HFF-Myc (cell line): ENCODE data around the gene ZSCAN9.

ENCODE experiments used
- DNase-seq: peaks from one replicate; pipeline ENCODE4 v3.0.0-alpha.2; 2011; ENCODE audit warnings: low read depth; ENCODE audit errors: extremely low read depth
- H3K4me3 ChIP-seq: replicated peaks from 2 replicates; pipeline ENCODE4 v1.5.1; 2011; ENCODE audit warnings: low read depth, mild to moderate bottlenecking, control low read depth, low read length
- TF ChIP-seq, protein P1 (sequence below): IDR thresholded peaks from 2 replicates; pipeline ENCODE4 v1.5.1; 2012; ENCODE audit warnings: mild to moderate bottlenecking, low read depth, low read length, control low read depth; ENCODE audit errors: missing control alignments

Gene ZSCAN9

DNA sequence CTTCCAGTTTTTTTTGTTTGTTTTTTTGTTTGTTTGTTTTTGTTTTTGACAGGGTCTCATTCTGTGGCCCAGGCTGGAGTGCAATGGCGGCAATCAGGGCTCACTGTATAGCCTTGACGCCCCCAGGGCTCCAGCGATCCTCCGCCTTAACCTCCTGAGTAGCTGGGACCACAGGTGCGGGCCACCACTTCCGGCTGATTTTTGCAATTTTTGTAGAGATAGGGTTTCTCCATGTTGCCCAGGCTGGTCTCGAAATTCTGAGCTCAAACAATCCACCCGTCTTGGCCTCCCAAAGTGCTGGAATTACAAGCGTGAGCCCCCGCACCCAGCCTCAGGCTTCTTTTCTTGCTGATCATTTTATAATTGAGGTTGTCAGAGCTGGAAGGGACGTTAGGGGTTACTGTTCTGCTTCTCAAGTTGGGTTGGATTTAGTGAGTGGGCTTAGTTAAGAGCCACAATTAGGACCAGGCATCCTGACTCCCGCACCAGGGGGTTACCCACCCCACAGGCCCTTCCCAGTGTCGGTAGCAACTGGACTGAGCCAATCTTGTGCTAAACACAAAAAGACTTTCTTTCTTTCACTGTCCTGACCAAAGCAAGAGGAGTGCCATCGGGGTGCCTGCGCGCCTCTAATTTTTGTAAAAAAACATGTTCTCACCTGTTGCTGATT, 13.1 kb upstream of the ZSCAN9 start:
- no peak for DNase-seq
- H3K4me3 ChIP-seq: peak overlapping the region; percentile 52
- TF ChIP-seq, protein P1, sequence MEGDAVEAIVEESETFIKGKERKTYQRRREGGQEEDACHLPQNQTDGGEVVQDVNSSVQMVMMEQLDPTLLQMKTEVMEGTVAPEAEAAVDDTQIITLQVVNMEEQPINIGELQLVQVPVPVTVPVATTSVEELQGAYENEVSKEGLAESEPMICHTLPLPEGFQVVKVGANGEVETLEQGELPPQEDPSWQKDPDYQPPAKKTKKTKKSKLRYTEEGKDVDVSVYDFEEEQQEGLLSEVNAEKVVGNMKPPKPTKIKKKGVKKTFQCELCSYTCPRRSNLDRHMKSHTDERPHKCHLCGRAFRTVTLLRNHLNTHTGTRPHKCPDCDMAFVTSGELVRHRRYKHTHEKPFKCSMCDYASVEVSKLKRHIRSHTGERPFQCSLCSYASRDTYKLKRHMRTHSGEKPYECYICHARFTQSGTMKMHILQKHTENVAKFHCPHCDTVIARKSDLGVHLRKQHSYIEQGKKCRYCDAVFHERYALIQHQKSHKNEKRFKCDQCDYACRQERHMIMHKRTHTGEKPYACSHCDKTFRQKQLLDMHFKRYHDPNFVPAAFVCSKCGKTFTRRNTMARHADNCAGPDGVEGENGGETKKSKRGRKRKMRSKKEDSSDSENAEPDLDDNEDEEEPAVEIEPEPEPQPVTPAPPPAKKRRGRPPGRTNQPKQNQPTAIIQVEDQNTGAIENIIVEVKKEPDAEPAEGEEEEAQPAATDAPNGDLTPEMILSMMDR: no peak

DNA sequence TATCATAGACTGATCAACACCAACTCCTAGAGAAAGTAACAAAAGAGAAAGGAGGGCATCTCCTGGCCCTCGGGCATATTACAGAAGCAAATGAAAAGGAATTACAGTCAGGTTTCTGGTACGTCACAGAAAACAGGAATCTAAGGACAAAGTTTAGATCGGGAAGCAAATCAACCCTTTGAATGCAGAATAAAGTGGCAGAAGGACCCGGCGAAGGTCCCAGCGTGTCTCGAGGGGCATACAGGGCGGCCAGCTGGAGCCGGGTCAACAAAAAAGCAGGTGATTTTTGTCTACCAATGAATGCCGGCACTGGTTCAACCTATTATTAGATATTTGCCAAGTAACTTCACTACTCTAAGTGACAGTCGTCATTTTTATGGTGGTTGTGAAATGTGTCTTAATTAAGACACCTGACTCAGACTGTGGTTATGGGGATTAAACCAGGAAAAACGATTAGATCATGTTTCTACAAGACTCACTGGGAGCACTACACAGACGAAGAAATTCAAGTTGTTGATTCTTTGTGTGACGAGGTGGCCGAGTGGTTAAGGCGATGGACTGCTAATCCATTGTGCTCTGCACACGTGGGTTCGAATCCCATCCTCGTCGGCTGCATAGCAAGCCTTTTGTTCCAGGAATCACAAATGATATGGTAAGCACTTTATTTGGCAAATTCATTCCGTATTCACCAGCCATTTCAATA, 12.4 kb upstream of the ZSCAN9 start:
- TF ChIP-seq, protein P1: peak; percentile 16
- peak overlapping the region; percentile 52 for H3K4me3 ChIP-seq
- peak; percentile 73 for DNase-seq

DNA sequence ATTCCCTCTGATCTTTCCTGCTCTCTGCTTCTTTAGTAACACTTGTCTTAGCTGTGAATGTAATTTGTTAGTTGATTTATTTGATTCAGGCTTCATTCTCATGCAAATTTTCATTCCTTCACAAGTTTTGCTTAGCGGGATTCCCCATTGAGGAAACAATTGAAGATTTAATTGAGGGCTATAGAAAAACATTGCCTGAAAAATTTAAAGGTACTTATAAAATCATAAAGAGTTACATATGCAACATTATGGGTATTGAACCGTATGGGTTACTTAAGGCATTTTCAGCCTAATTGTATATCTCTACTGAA, 11.9 kb upstream of the ZSCAN9 start:
- DNase-seq: no peak
- TF ChIP-seq, protein P1: no peak
- no peak overlapping the region for H3K4me3 ChIP-seq

DNA sequence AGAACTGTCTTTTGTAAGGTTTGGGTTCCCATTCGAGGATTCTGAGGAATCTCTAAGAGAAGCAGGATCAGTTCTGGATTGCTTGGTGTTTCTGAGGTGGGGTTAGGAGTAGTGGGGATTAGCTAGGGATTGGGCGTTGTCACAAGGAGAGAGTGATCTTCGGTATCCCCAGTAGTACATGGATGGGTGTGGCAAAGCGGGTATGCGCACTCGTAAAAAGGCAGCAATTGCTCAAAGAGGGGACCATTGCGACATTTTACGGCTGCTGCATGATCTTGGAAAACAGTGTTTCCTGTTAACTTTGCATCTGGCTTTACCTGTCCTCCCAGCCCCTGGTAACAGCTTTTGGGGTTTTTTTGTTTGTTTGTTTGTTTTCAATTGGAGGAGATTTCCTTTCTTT, 9.7 kb upstream of the ZSCAN9 start:
- H3K4me3 ChIP-seq: no peak overlapping the region
- TF ChIP-seq, protein P1: no peak
- no peak for DNase-seq

DNA sequence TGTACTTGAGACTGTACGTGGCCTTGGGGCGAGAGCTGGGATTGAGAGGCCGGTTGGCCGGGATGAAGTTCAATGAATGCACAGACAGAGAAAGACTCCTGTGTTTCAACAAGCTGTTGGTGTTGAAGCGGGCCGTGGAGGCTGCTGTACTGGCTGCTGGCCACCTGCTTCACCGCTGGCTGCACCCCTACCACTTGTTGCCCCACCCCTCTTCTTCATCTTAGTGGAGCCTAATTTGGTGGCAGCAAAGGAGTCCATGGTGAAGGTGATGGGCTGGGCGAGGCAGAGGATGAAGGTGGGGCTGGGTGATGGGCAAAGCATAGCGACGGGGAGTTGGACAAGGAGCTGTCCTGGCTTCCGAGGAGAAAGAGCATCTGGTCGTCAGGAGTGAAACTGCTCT, 7.2 kb upstream of the ZSCAN9 start:
- no peak overlapping the region for H3K4me3 ChIP-seq
- DNase-seq: no peak
- TF ChIP-seq, protein P1: no peak

DNA sequence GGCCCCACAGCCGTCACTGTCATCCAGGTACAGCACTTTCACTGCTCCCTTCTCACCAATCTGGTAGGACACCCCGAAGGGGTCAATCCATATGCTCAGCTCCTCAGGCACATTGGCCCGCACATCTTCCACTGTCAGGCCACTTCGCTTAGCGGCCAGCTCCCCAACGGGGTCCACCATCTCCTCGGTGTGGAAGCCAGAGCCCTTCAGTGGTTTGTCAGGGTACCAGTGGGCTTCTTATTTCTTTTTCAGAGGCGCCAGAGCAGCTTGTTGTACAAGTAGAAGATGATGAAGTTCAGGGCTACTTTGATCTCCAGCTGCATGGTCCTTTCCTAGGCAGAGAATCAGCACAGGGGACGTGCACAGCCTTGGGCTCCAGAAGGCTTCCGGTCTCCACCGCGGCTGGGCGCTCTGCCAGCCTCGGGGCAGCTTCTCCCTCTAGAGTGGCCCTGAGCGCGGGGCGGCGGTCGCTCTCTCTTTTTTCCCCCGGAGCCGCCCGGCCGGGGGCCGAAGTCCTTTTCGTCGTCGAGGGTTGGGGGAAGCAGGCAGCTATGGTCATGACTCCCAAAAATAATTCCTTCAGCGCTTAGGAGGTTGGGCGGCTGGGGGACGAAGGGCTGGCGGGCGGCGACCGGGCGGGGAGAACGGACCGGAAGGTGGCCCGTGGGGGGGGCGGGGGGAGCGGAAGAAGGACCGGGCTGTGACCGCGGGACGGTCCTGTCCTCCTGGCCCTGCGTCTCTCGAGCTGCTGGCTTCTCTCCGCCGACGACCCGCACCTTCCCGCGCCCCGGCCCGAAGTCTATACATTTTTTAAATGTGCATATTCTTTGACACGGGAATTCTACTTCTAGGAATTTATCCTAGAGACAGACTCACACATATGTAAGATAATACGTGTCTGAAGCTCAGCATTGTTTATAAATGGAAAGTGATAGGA, 6.5 kb upstream of the ZSCAN9 start:
- TF ChIP-seq, protein P1: no peak
- no peak for DNase-seq
- peak overlapping the region; percentile 43 for H3K4me3 ChIP-seq
